A549 (cell line): ENCODE measurements around the gene RILPL1. TPM values are rescaled to one million over a fixed set of nuclear protein-coding genes. Genes with fewer than 3 reads are reported as not detected.

ENCODE experiments used
- ATAC-seq, 2 experiments: fragments of 200-7000 bp in 1 of 2; fragments of >200 bp in 1 of 2; cut with Nextera tagmentation in 1 of 2; cut with Tn5 transposase in 1 of 2; 3 replicates each; pipeline versions ENCODE4 v1.8.0 to v1.9.1; 2018 to 2020; ENCODE audit warnings: mild to moderate bottlenecking in 1 of 2, moderate library complexity in 1 of 2
- CTCF ChIA-PET: fragments of 300-600 bp; sonication (Branson Sonifier 250); formaldehyde crosslinking; extraction: SDS; loops from one replicate; lab custom pipeline; 2021; ENCODE audit warnings: antibody characterized with exemption, inconsistent platforms; lab: Yijun Ruan, JAX
- POLR2A ChIA-PET: fragments of 350-600 bp; formaldehyde crosslinking; extraction: SDS; loops from one replicate; lab custom pipeline; 2021; ENCODE audit warnings: antibody characterized with exemption, inconsistent platforms; lab: Yijun Ruan, JAX
- DNase-seq, 2 experiments: peaks; one replicate each; pipeline versions ENCODE4 v3.0.0 to v3.0.0-alpha.2; 2011 to 2016; ENCODE audit warnings: low read depth in 1 of 2, low spot score in 1 of 2
- FAIRE-seq: peaks from 2 replicates; lab custom pipeline; 2011; peaks lifted over from hg19 to GRCh38; lab: Jason Lieb, UNC
- H3K27ac ChIP-seq, 2 experiments: fragments of >200 bp; sonication (Bioruptor Twin); formaldehyde crosslinking; 3 replicates each; pipeline ENCODE4 v1.5.1; 2016 to 2017
- H3K4me1 ChIP-seq: fragments of >200 bp; sonication (Bioruptor Twin); formaldehyde crosslinking; 3 replicates; pipeline ENCODE4 v1.6.1; 2016
- H3K4me2 ChIP-seq: fragments of >200 bp; sonication (Bioruptor Twin); formaldehyde crosslinking; 3 replicates; pipeline ENCODE4 v1.6.1; 2016
- H3K4me3 ChIP-seq: fragments of >200 bp; sonication (Bioruptor Twin); formaldehyde crosslinking; 3 replicates; pipeline ENCODE4 v1.5.1; 2016
- H3K9me3 ChIP-seq: fragments of >200 bp; sonication (Bioruptor Twin); formaldehyde crosslinking; 3 replicates; pipeline ENCODE4 v1.6.1; 2016
- BHLHE40 ChIP-seq: IDR thresholded peaks from 2 replicates; pipeline ENCODE4 v1.6.1; 2012; ENCODE audit warnings: low read depth, low read length, inconsistent platforms
- CBX2 ChIP-seq: fragments of 200-600 bp; sonication (generic); IDR thresholded peaks from 2 replicates; pipeline ENCODE4 v1.6.1; 2016; ENCODE audit warnings: low read depth, mild to moderate bottlenecking, borderline replicate concordance
- CBX8 ChIP-seq: fragments of 200-600 bp; sonication (generic); IDR thresholded peaks from 2 replicates; pipeline ENCODE4 v1.6.1; 2016
- CEBPB ChIP-seq, 2 experiments: fragments of >200 bp in 1 of 2; sonication (Bioruptor Twin) in 1 of 2; formaldehyde crosslinking in 1 of 2; IDR thresholded peaks; 2 replicates each; pipeline ENCODE4 v1.6.1; 2012 to 2016
- E2F6 ChIP-seq: IDR thresholded peaks from 2 replicates; pipeline ENCODE4 v1.6.1; 2012; ENCODE audit warnings: low read depth, borderline replicate concordance
- HOXB5 ChIP-seq: fragments of 250-450 bp; sonication (Bioruptor Pico); IDR thresholded peaks from 2 replicates; pipeline ENCODE4 v1.5.0; 2020; ENCODE audit warnings: mild to moderate bottlenecking, moderate library complexity
- MAX ChIP-seq: IDR thresholded peaks from 2 replicates; pipeline ENCODE4 v1.6.1; 2012
- PHF8 ChIP-seq: fragments of 200-600 bp; sonication (generic); IDR thresholded peaks from 2 replicates; pipeline ENCODE4 v1.6.1; 2016; ENCODE audit warnings: low read depth, mild to moderate bottlenecking, antibody characterized with exemption, moderate library complexity, borderline replicate concordance
- POLR2A ChIP-seq: IDR thresholded peaks from 2 replicates; pipeline ENCODE4 v1.6.1; 2012; ENCODE audit warnings: mild to moderate bottlenecking, low read length
- RCOR1 ChIP-seq: fragments of 150-350 bp; IDR thresholded peaks from 2 replicates; pipeline ENCODE4 v1.6.1; 2014; ENCODE audit warnings: antibody characterized with exemption, low read length, low read depth
- REST ChIP-seq: fragments of 200-600 bp; sonication (generic); IDR thresholded peaks from 2 replicates; pipeline ENCODE4 v1.6.1; 2016; ENCODE audit warnings: antibody characterized with exemption, mild to moderate bottlenecking, moderate library complexity
- TP53 ChIP-seq: fragments of 250-450 bp; sonication (Bioruptor Pico); IDR thresholded peaks from 2 replicates; pipeline ENCODE4 v1.5.0; 2021; ENCODE audit warnings: mild to moderate bottlenecking, moderate library complexity
- ZNF302 ChIP-seq: fragments of 250-450 bp; sonication (Bioruptor Pico); IDR thresholded peaks from 2 replicates; pipeline ENCODE4 v1.9.0; 2021; ENCODE audit warnings: inconsistent platforms, mild to moderate bottlenecking, moderate library complexity
- WGBS: methylation state at CpG from one replicate; pipeline ENCODE4 v1.1.6; 2017; ENCODE audit errors: missing lambda C conversion rate; 5-methylcytosine and 5-hydroxymethylcytosine counted together
- polyA plus RNA-seq, 4 experiments: library from polyadenylated mRNA; depleted of rRNA in 3 of 4; stranded (reverse); fragments of >200 nt; fragmentation: RNase III in 1 of 4; extraction: RNeasy Plus Mini Kit Qiagen cat#74134 plus additional on column Dnase treatment in 1 of 4; gene quantifications; 2 replicates in 3 of 4; 3 replicates in 1 of 4; pipeline ENCODE4 v1.2.3, GENCODE V29; 2011 to 2017

Gene RILPL1
- polyA plus RNA-seq, 2 of the 4 experiments (the other 2 are of a cell fraction): 8.0 to 14.2 TPM

- FAIRE-seq: no peak
- peaks cover 20% of the 10 kb centered on the region; the same call in 2 of the 3 replicates for H3K4me1 ChIP-seq
- H3K4me2 ChIP-seq: no peak overlapping the region
- no peak overlapping the region for H3K27ac ChIP-seq
- 69% methylated on average over 4 of the region's 4 CpGs for WGBS
- no peaks in the 10 kb centered on the region for H3K9me3 ChIP-seq
- ChIA-PET CTCF (interaction anchor here (1.1 kb wide), 1 partner anchor 8 kb away, joined by 3 read pairs; no protein-coding TSS in a partner anchor), POLR2A (no interaction called here)
- no peak for ATAC-seq
- no peak overlapping the region for H3K4me3 ChIP-seq
- TF ChIP-seq REST: no peak
- peak in 1 of 2 experiments; percentile 24; a peak in 1 of 4 replicates for TF ChIP-seq CEBPB (IDR thresholded peaks at IDR 0.05)
- no peak for DNase-seq
Measured at GRCh38 chr12:123442774-123443173, 90.7 kb downstream of the RILPL1 start.

GRCh38 chr12:123441523-123442164, 91.9 kb downstream of the RILPL1 start:
- no peak for FAIRE-seq
- ChIA-PET POLR2A (no interaction called here), CTCF (interaction anchor here (0.6 kb wide), 1 partner anchor 146 kb away, joined by 3 read pairs; no protein-coding TSS in a partner anchor)
- H3K27ac ChIP-seq: no peak overlapping the region
- H3K4me1 ChIP-seq: peaks cover 20% of the 10 kb centered on the region; the same call in 2 of the 3 replicates
- ATAC-seq: no peak
- no peak for TF ChIP-seq CBX2
- TF ChIP-seq RCOR1: no peak
- TF ChIP-seq POLR2A: no peak
- no peak overlapping the region for H3K4me2 ChIP-seq
- H3K4me3 ChIP-seq: no peak overlapping the region
- DNase-seq: no peak
- no peaks in the 10 kb centered on the region for H3K9me3 ChIP-seq
- 86% methylated on average over 13 of the region's 13 CpGs for WGBS

- TF ChIP-seq CEBPB (IDR thresholded peaks at IDR 0.05): 0 out of 4 replicates have a peak, but pooled peaks of 1 of the 2 experiments have one; percentile 5
- TF ChIP-seq TP53: 0 out of 2 replicates have a peak, but pooled peaks have one; percentile 44
- TF ChIP-seq CBX8: no peak
- 0 out of 2 replicates have a peak, but pooled peaks have one; percentile 7 for TF ChIP-seq HOXB5
- TF ChIP-seq BHLHE40: peak; percentile 72
- no peak for TF ChIP-seq REST
- TF ChIP-seq POLR2A: peak; percentile 47
- no peak for TF ChIP-seq ZNF302 (CRISPR knock-in tag)
- TF ChIP-seq PHF8: peak; percentile 54
- peak; percentile 67; the same call in 1 of the 2 replicates for TF ChIP-seq MAX
- TF ChIP-seq E2F6: peak; percentile 67; the same call in 1 of the 2 replicates
- ChIA-PET POLR2A (no interaction called here), CTCF (interaction anchor here (1.0 to 1.8 kb wide), 2 partner anchors 8 to 9 kb away, joined by 3 to 5 read pairs; no protein-coding TSS in a partner anchor)
- Histone ChIP-seq H3K4me1 (peaks cover 5% of the 10 kb centered on the region; the same call in 1 of the 3 replicates), H3K4me3 (peak within 1 kb of the TSS; percentile 68), H3K4me2 (peak within 1 kb of the TSS; percentile 92), H3K9me3 (no peaks in the 10 kb centered on the region), H3K27ac (peak within 1 kb of the TSS; percentile 75 to 90)
- FAIRE-seq: no peak
- 3% methylated on average over 63 of the region's 69 CpGs for WGBS
- peak; percentile 78 to 90 for DNase-seq
- peak; percentile 97 to 98 for ATAC-seq
Measured at GRCh38 chr12:123436017-123436964, 97.2 kb downstream of the RILPL1 start, which contains the start of gene RILPL2. RILPL2 (minus strand) TSS chr12:123436684; CDS start chr12:123436420, 264 bp downstream.
